Activated gamma-delta T cell (primary cell): ENCODE data around the gene RFXANK.
A peak's percentile ranks its signal among the peaks of the same experiment; 100 is the strongest.
"Not testable (repeated sequence)": the region's sequence is repeated elsewhere in the genome, so short reads cannot be mapped to it uniquely, and the experiment has no call there.

Experiments used
- DNase-seq: peaks from one replicate; lab custom pipeline; 2025; lab: John Stamatoyannopoulos, UW

Gene RFXANK

DNA sequence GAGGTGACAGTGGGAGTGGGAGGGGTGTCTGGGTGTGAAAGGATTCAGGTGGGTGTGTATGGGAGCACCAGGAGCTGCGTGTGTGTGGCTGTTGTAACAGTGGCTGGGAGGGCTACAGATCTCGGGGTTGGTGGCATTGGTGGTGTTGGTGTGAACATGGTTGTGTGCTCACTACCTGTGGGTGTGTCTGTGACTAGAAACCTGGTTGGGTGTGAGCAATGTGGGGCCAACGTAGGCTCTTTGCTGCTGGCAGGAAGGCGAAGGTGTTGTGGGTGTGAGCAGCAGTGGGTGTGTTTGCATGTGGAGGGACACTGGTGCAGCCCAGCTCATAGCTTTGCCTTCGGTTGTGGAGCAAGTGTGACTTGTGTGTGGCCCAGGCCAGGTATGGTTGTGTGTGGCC lies 14.9 kb downstream of the RFXANK start:
- DNase-seq: no peak

- DNase-seq: no peak
Measured at GRCh38 chr19:19207637-19208572, 15.8 kb downstream of the RFXANK start.

- no peak for DNase-seq
Measured at GRCh38 chr19:19209372-19209771, 17.3 kb downstream of the RFXANK start.

DNA sequence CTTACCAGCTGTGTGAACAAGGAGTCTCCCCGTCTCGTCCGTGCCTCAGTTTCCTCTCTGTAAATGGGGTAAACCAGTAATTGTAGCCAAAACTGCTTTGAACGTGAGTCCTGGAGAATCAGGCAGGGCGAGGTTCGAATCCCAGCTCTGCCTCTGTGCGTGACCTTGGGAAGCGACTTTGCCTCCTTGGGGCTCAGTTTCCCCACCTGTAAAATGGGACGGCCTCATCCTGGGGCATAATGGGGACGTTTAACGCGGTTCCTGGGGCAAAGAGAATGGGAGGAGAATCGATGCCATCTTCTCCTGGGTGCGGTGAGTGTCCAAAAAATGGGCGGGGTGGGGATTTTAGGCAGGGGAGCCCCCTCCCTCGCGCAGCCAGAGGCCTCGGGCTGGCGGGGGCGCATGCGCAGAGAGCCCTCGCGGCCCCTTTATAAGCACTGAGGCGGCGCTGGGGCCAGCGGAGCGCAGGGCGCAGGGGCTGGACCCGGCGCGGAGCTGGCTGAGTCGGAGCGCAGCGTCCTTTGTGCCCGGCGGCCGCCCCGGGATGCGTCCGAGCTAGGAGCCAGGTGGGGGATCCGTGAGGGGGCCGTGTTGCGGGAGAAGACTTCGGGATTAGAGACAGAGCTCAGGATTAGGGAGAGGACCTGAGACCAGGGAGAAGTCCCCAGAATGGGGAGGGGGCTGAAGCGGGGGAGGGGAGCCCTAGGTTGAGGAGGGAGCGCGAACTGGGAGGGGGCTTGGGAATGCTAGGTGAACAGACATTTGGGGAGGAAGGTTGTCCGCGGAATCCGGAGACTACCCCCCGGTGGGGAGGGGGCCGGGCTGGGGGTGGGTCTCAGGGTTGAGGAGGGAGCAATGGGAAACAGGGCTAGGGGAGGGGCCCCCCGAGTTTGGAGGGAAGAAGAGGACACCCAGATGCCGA lies 19.7 kb downstream of the RFXANK start, which contains the start of gene NCAN:
NCAN (plus strand) TSS at position 460 of the 922 bp plus-strand sequence. CDS start 4,996 bp downstream, outside the sequence.
- no peak for DNase-seq

DNA sequence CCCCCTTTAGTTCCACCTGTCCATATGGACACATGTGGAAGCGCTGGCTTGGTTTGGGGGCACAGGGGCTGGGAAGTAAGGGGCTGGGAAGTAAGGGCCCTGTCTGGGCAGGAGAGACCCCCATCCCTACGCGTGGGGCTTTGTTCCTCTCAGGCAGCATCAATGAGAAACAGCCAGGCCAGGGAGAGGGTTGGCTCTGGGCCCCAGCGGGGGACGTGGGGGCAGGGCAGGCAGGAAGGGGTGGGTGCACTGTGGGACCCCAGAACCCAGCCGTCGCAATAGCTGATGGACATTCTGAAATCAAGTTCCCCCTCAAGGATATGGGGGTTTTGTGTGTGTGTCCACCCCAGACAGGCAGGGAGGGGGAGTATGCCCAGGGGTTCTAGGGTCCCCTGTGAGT lies 20.9 kb downstream of the RFXANK start:
- DNase-seq: no peak

- DNase-seq: no peak
Measured at GRCh38 chr19:19213426-19214158, 21.5 kb downstream of the RFXANK start.

DNA sequence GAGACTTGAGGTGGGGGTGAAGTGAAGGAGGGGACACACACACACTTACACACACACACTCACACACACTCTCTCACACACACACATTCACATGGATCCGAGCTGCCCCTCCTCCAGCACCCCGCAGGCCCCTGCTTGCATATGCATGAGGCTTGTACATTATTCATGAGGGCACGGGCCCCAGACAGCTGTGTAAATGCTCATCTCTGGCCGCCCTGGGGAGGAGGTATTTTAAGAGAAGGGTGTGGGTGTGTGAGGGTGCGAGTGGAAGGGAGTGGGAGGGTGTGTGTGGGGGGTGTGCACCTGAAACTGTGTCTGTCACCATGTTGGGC lies 22.1 kb downstream of the RFXANK start:
- DNase-seq: no peak

DNA sequence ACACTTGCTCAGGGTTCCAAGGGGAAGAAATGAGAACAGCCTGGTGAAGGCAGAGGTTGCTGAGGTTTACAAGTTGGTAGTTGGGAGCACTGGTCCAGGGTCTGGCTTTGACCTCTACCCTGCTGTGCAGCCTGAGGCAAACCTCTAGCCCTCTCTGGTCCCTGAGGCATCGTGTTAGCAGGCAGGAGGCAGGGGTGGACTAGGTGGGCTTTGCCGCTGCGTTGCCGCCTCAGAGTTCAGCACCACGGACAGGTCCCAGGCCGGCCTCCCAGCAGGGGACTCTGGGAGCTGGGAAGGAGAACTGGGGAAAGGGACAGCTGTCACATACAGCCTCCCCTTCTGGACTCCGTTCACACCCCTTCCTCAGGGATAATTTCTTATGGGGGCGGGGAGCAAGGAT lies 22.8 kb downstream of the RFXANK start:
- DNase-seq: no peak

- no peak for DNase-seq
Measured at GRCh38 chr19:19215792-19216191, 23.7 kb downstream of the RFXANK start.

GRCh38 chr19:19217099-19217498 lies 25.0 kb downstream of the RFXANK start:
- no peak for DNase-seq

- no peak for DNase-seq
Measured at GRCh38 chr19:19218911-19219310, 26.9 kb downstream of the RFXANK start.

DNA sequence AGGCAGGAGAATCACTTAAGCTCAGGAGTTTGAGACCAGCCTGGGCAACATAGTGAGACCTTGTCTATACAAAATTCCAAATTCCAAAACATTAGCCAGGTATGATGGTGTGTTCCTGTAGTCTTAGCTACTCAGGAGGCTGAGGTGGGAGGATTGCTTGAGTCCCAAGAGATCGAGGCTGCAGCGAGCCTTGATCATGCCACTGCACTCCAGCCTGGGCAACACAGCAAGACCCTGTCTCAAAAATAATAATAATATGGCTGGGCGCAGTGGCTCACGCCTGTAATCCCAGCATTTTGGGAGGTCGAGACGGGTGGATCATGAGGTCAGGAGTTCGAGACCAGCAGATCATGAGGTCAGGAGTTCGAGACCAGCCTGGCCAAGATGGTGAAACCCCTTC lies 28.9 kb downstream of the RFXANK start:
- DNase-seq: not testable (repeated sequence)

- DNase-seq: no peak
Measured at GRCh38 chr19:19223060-19223459, 31.0 kb downstream of the RFXANK start.

- DNase-seq: no peak
Measured at GRCh38 chr19:19223636-19224035, 31.6 kb downstream of the RFXANK start.

DNA sequence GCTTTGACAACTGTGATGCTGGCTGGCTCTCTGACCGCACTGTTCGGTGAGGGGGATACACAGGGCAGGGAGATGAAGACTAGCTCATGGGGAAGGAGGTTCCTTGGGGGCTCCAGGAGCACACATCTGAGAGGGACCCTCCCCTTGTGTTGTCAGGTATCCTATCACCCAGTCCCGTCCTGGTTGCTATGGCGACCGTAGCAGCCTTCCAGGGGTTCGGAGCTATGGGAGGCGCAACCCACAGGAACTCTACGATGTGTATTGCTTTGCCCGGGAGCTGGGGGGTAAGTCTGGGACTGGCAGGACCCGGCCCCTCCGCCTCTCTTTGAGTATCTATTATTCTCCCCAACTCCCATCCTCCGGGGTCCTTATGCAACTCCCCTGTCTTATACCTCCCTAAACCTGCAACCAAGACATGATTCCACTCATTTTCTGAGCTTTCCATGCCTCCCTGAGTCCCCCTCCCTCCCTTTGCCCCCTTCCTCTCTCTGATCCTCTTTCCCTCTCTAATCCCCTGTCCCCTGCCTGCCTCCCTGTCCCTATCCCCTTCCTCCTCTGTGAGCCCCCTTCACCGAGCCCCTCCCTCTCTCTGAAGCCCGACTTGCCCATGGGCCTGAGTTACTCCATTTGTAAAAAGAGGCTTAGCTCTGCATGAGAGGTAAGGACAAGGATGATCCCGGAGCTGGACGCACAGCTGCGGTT lies 32.2 kb downstream of the RFXANK start:
- DNase-seq: no peak

GRCh38 chr19:19224852-19225494 lies 32.9 kb downstream of the RFXANK start:
- peak; percentile 46 for DNase-seq

GRCh38 chr19:19226204-19226603 lies 34.1 kb downstream of the RFXANK start:
- DNase-seq: no peak

DNA sequence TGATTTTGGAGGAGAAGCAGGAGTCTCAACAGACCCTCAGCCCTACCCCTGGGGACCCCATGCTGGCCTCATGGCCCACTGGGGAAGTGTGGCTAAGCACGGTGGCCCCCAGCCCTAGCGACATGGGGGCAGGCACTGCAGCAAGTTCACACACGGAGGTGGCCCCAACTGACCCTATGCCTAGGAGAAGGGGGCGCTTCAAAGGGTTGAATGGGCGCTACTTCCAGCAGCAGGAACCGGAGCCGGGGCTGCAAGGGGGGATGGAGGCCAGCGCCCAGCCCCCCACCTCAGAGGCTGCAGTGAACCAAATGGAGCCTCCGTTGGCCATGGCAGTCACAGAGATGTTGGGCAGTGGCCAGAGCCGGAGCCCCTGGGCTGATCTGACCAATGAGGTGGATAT lies 34.6 kb downstream of the RFXANK start:
- no peak for DNase-seq

DNA sequence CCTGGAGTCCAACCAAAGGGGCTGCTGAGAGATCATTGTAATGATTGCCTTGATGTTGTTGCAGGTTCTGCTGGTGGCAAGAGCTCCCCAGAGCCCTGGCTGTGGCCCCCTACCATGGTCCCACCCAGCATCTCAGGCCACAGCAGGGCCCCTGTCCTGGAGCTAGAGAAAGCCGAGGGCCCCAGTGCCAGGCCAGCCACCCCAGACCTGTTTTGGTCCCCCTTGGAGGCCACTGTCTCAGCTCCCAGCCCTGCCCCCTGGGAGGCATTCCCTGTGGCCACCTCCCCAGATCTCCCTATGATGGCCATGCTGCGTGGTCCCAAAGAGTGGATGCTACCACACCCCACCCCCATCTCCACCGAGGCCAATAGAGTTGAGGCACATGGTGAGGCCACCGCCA lies 35.2 kb downstream of the RFXANK start:
- no peak for DNase-seq

GRCh38 chr19:19229701-19230100 lies 37.6 kb downstream of the RFXANK start:
- no peak for DNase-seq

- DNase-seq: no peak
Measured at GRCh38 chr19:19230999-19231398, 38.9 kb downstream of the RFXANK start.
